H1 (cell line): ENCODE data around the gene TMPRSS11E. TPM values are rescaled to one million over a fixed set of nuclear protein-coding genes. Genes with fewer than 3 reads are reported as not detected.

ENCODE experiments used
- CTCF ChIA-PET: fragments of 300-600 bp; sonication (Branson Sonifier 250); formaldehyde crosslinking; loops from one replicate; lab custom pipeline; 2021; ENCODE audit not compliant: partially characterized antibody; lab: Charles Lee
- POLR2A ChIA-PET: fragments of 300-600 bp; sonication (Branson Sonifier 250); formaldehyde crosslinking; loops from one replicate; lab custom pipeline; 2021; ENCODE audit warnings: inconsistent platforms; ENCODE audit not compliant: partially characterized antibody; lab: Charles Lee
- DNase-seq, 2 experiments: peaks; one replicate each; pipeline versions ENCODE4 v3.0.0 to v3.0.0-alpha.2; 2010 to 2022; ENCODE audit warnings: low spot score in 2 of 2, low read depth in 1 of 2, mixed read lengths in 1 of 2
- FAIRE-seq: peaks from 2 replicates; lab custom pipeline; 2011; peaks lifted over from hg19 to GRCh38; lab: Jason Lieb, UNC
- H2AFZ ChIP-seq: 2 replicates; pipeline ENCODE4 v1.8.1; 2012; ENCODE audit warnings: low read length, inconsistent platforms
- H2AK5ac ChIP-seq: 2 replicates; pipeline ENCODE4 v1.6.1; 2013; ENCODE audit warnings: low read depth, low read length
- H2BK120ac ChIP-seq: replicated peaks from 2 replicates; pipeline ENCODE3; 2013; ENCODE audit warnings: low read depth, low read length, inconsistent platforms
- H2BK12ac ChIP-seq: 2 replicates; pipeline ENCODE4 v1.6.1; 2013; ENCODE audit warnings: low read depth, low read length
- H2BK15ac ChIP-seq: 2 replicates; pipeline ENCODE4 v1.6.1; 2013; ENCODE audit warnings: low read length
- H2BK20ac ChIP-seq: 2 replicates; pipeline ENCODE4 v1.6.1; 2013; ENCODE audit warnings: low read length
- H2BK5ac ChIP-seq: 2 replicates; pipeline ENCODE4 v1.6.1; 2013; ENCODE audit warnings: low read depth, low read length
- H3K14ac ChIP-seq: 2 replicates; pipeline ENCODE4 v1.6.1; 2013; ENCODE audit warnings: inconsistent platforms; ENCODE audit not compliant: insufficient read length
- H3K18ac ChIP-seq: 2 replicates; pipeline ENCODE4 v1.6.1; 2013; ENCODE audit warnings: low read length; ENCODE audit errors: extremely low read depth
- H3K23ac ChIP-seq: 2 replicates; pipeline ENCODE4 v1.6.1; 2013; ENCODE audit warnings: inconsistent platforms; ENCODE audit not compliant: insufficient read length
- H3K23me2 ChIP-seq: 2 replicates; pipeline ENCODE4 v1.6.1; 2013; ENCODE audit warnings: low read depth, low read length
- H3K27ac ChIP-seq: 2 replicates; pipeline ENCODE4 v1.6.1; 2011; ENCODE audit warnings: low read depth, low read length, inconsistent platforms
- H3K27me3 ChIP-seq, 4 experiments: replicated peaks in 1 of 4; 1 replicate in 1 of 4; 2 replicates in 3 of 4; pipeline versions ENCODE4 v1.6.1 to v1.8.1; 2011 to 2013; ENCODE audit warnings: low read length in 3 of 4, mild to moderate bottlenecking in 3 of 4, inconsistent platforms in 2 of 4, mixed read lengths in 2 of 4, moderate library complexity in 1 of 4; ENCODE audit not compliant: control insufficient read depth in 3 of 4, insufficient read depth in 3 of 4; ENCODE audit errors: extremely low read depth in 1 of 4
- H3K36me3 ChIP-seq, 4 experiments: 2 replicates each; pipeline versions ENCODE4 v1.6.1 to v1.8.1; 2011 to 2013; ENCODE audit warnings: mild to moderate bottlenecking in 4 of 4, low read length in 3 of 4, moderate library complexity in 2 of 4, control low read depth in 1 of 4, inconsistent platforms in 1 of 4; ENCODE audit not compliant: insufficient read depth in 4 of 4, control insufficient read depth in 2 of 4
- H3K4ac ChIP-seq: replicated peaks from 2 replicates; pipeline ENCODE3; 2013; ENCODE audit warnings: low read length, low read depth, mixed read lengths, inconsistent platforms; ENCODE audit not compliant: insufficient read length
- H3K4me1 ChIP-seq, 4 experiments: replicated peaks in 1 of 4; 1 replicate in 1 of 4; 2 replicates in 3 of 4; pipeline versions ENCODE4 v1.6.1 to v1.8.1; 2011 to 2013; ENCODE audit warnings: low read length in 3 of 4, inconsistent platforms in 2 of 4, mixed read lengths in 1 of 4; ENCODE audit not compliant: insufficient read depth in 4 of 4, control insufficient read depth in 3 of 4
- H3K4me2 ChIP-seq, 2 experiments: 2 replicates each; pipeline versions ENCODE4 v1.6.1 to v1.8.1; 2011 to 2013; ENCODE audit warnings: low read depth in 2 of 2, low read length in 2 of 2, control low read depth in 1 of 2, inconsistent platforms in 1 of 2, mild to moderate bottlenecking in 1 of 2; ENCODE audit not compliant: insufficient read depth in 1 of 2
- H3K4me3 ChIP-seq, 4 experiments: fragments of 200-600, 300-600 bp in 1 of 4; sonication (generic), shearing (Covaris generic), sonication (Bioruptor Twin) in 1 of 4; 2 replicates each; pipeline versions ENCODE4 v1.5.1 to v1.8.1; 2011 to 2016; ENCODE audit warnings: low read length in 4 of 4, low read depth in 3 of 4, control low read depth in 2 of 4, inconsistent platforms in 2 of 4, mild to moderate bottlenecking in 2 of 4, mixed read lengths in 1 of 4, moderate library complexity in 1 of 4; ENCODE audit not compliant: insufficient read depth in 2 of 4; ENCODE audit errors: extremely low read depth in 1 of 4
- H3K56ac ChIP-seq: replicated peaks from 2 replicates; pipeline ENCODE3; 2013; ENCODE audit warnings: low read depth, mild to moderate bottlenecking, mixed read lengths, low read length, inconsistent platforms; ENCODE audit not compliant: insufficient read length
- H3K79me1 ChIP-seq: 2 replicates; pipeline ENCODE4 v1.6.1; 2013; ENCODE audit warnings: low read depth, low read length, control low read depth
- H3K79me2 ChIP-seq, 2 experiments: 2 replicates each; pipeline versions ENCODE4 v1.6.1 to v1.8.1; 2012 to 2013; ENCODE audit warnings: low read length in 2 of 2, mild to moderate bottlenecking in 2 of 2, inconsistent platforms in 1 of 2; ENCODE audit not compliant: insufficient read depth in 2 of 2, control insufficient read depth in 1 of 2
- H3K9ac ChIP-seq, 4 experiments: replicated peaks in 1 of 4; 1 replicate in 1 of 4; 2 replicates in 3 of 4; pipeline versions ENCODE4 v1.6.1 to v1.8.1; 2011 to 2013; ENCODE audit warnings: low read depth in 3 of 4, low read length in 3 of 4, control low read depth in 2 of 4, mild to moderate bottlenecking in 2 of 4, moderate library complexity in 2 of 4, inconsistent platforms in 1 of 4; ENCODE audit errors: extremely low read depth in 1 of 4
- H3K9me3 ChIP-seq, 2 experiments: 2 replicates each; pipeline versions ENCODE4 v1.6.1 to v1.8.1; 2012 to 2013; ENCODE audit warnings: mild to moderate bottlenecking in 2 of 2, moderate library complexity in 2 of 2, control low read depth in 1 of 2, inconsistent platforms in 1 of 2, low read depth in 1 of 2, low read length in 1 of 2, mixed read lengths in 1 of 2; ENCODE audit not compliant: insufficient read depth in 2 of 2
- H4K20me1 ChIP-seq, 2 experiments: replicated peaks in 1 of 2; 2 replicates each; pipeline versions ENCODE3 to v1.8.1; 2011 to 2013; ENCODE audit warnings: inconsistent platforms in 2 of 2, low read length in 2 of 2, mild to moderate bottlenecking in 1 of 2; ENCODE audit not compliant: insufficient read depth in 2 of 2, control insufficient read depth in 1 of 2
- H4K5ac ChIP-seq: 2 replicates; pipeline ENCODE4 v1.6.1; 2013; ENCODE audit warnings: low read length, low read depth, mixed read lengths, inconsistent platforms; ENCODE audit not compliant: insufficient read length
- H4K8ac ChIP-seq: 2 replicates; pipeline ENCODE4 v1.8.0; 2013; ENCODE audit warnings: mild to moderate bottlenecking, moderate library complexity, low read length, inconsistent platforms; ENCODE audit not compliant: insufficient read depth; ENCODE audit errors: extremely low read depth
- H4K91ac ChIP-seq: replicated peaks from 2 replicates; pipeline ENCODE3; 2013; ENCODE audit warnings: low read length, mixed read lengths, inconsistent platforms; ENCODE audit not compliant: insufficient read length
- ATF3 ChIP-seq: IDR thresholded peaks from 2 replicates; pipeline ENCODE4 v1.6.1; 2011; ENCODE audit warnings: low read depth, mild to moderate bottlenecking, low read length; ENCODE audit not compliant: insufficient read depth
- BACH1 ChIP-seq: IDR thresholded peaks from 2 replicates; pipeline ENCODE4 v1.6.1; 2012; ENCODE audit warnings: low read length, improper control_type of control experiment
- CEBPB ChIP-seq: IDR thresholded peaks from 2 replicates; pipeline ENCODE4 v1.6.1; 2012; ENCODE audit warnings: low read depth, low read length
- CREB1 ChIP-seq: IDR thresholded peaks from 2 replicates; pipeline ENCODE4 v1.6.1; 2012; ENCODE audit warnings: inconsistent platforms
- EZH2 ChIP-seq: fragments of 200-600 bp; sonication (generic); IDR thresholded peaks from 2 replicates; pipeline ENCODE4 v1.7.1; 2012; ENCODE audit warnings: low read depth, mild to moderate bottlenecking, moderate library complexity, low read length, inconsistent platforms; ENCODE audit not compliant: severe bottlenecking
- GTF2F1 ChIP-seq: IDR thresholded peaks from 2 replicates; pipeline ENCODE4 v1.6.1; 2012; ENCODE audit warnings: low read depth, low read length, improper control_type of control experiment, borderline replicate concordance
- POLR2AphosphoS5 ChIP-seq: IDR thresholded peaks from 2 replicates; pipeline ENCODE4 v1.6.1; 2011; ENCODE audit warnings: low read depth, low read length
- RNF2 ChIP-seq: fragments of 200-900, 300-1000 bp; sonication (generic); IDR thresholded peaks from 2 replicates; pipeline ENCODE4 v1.7.1; 2016; ENCODE audit warnings: borderline replicate concordance, low read depth, mild to moderate bottlenecking, antibody characterized with exemption, low read length; ENCODE audit not compliant: poor library complexity, severe bottlenecking; ENCODE audit errors: missing control alignments
- SIN3A ChIP-seq, 2 experiments: IDR thresholded peaks in 1 of 2; conservative IDR thresholded peaks in 1 of 2; 2 replicates each; pipeline ENCODE4 v1.6.1; 2011 to 2012; ENCODE audit warnings: low read length in 2 of 2, improper control_type of control experiment in 1 of 2, low read depth in 1 of 2, mild to moderate bottlenecking in 1 of 2
- SP2 ChIP-seq: IDR thresholded peaks from 2 replicates; pipeline ENCODE4 v1.6.1; 2012; ENCODE audit warnings: mild to moderate bottlenecking, low read length, inconsistent platforms
- TAF1 ChIP-seq: IDR thresholded peaks from 2 replicates; pipeline ENCODE4 v1.6.1; 2011; ENCODE audit warnings: mild to moderate bottlenecking, low read depth, low read length
- TAF7 ChIP-seq: optimal IDR thresholded peaks from 2 replicates; pipeline ENCODE3; 2011; ENCODE audit warnings: low read depth, mild to moderate bottlenecking, inconsistent platforms, low read length, moderate library complexity, borderline replicate concordance
- USF2 ChIP-seq: IDR thresholded peaks from 2 replicates; pipeline ENCODE4 v1.6.1; 2011; ENCODE audit warnings: low read length, improper control_type of control experiment
- WGBS, 2 experiments: shearing (Covaris generic) in 1 of 2; methylation state at CpG; one replicate each; pipeline versions ENCODE4 v1.1.6 to v1.1.7; 2013 to 2015; ENCODE audit warnings: low lambda C conversion rate in 2 of 2, mixed read lengths in 2 of 2, inconsistent platforms in 1 of 2, low coverage in 1 of 2, missing lambda C conversion rate in 1 of 2; ENCODE audit not compliant: insufficient replicate concordance in 2 of 2, insufficient coverage in 1 of 2, insufficient read length in 1 of 2; ENCODE audit errors: extremely low coverage in 1 of 2, missing lambda C conversion rate in 1 of 2; 5-methylcytosine and 5-hydroxymethylcytosine counted together
- polyA plus RNA-seq, 7 experiments: library from polyadenylated mRNA; depleted of rRNA in 3 of 7; stranded (reverse) in 5 of 7; unstranded in 2 of 7; fragments of >200 nt in 5 of 7; fragments of 200-250 nt in 2 of 7; gene quantifications; 1 replicate in 5 of 7; 2 replicates in 1 of 7; 4 replicates in 1 of 7; pipeline versions ENCODE4 v1.2.1 to v1.2.3, GENCODE V29; 2011 to 2013; ENCODE audit warnings: missing spikeins in 2 of 7, mixed read lengths in 2 of 7
- total RNA-seq: library from RNA; stranded (reverse); fragmentation: NEBNext Ultra II Directional; extraction: Animal tissue kit (Norgen Biotek cat#: 25700); gene quantifications from 2 replicates; pipeline ENCODE4 v1.2.1, GENCODE V29; 2021

The TMPRSS11E gene
- total and polyA plus RNA-seq, 2 of the 8 experiments (the other 6 are each of a cell fraction or from before 2014, with no cell fraction given), result 0.38 to 0.71 TPM

- no peak overlapping the region for H2BK20ac ChIP-seq
- no peaks in the 10 kb centered on the region for H3K23me2 ChIP-seq
- H3K36me3 ChIP-seq, result peaks cover 0 to 8% (median 2%) of the 10 kb centered on the region in 4 experiments; a peak in 3 of 8 replicates
- H3K4me3 ChIP-seq, result no peak overlapping the region
- H4K5ac ChIP-seq, result no peak overlapping the region
- no peak overlapping the region for H2AK5ac ChIP-seq
- H3K27ac ChIP-seq, result no peak overlapping the region
- H2BK15ac ChIP-seq, result no peak overlapping the region
- no peak overlapping the region for H3K23ac ChIP-seq
- no peaks in the 10 kb centered on the region for H4K20me1 ChIP-seq
- H3K56ac ChIP-seq, result no peak overlapping the region
- H3K9ac ChIP-seq, result no peak overlapping the region
- no peak overlapping the region for H3K14ac ChIP-seq
- H2BK5ac ChIP-seq, result no peak overlapping the region
- 81% methylated on average over 3 of the region's 3 CpGs; no CpG with 5 or more reads in 1 of the 2 experiments for WGBS, 2 experiments
- no peak for DNase-seq
- no peaks in the 10 kb centered on the region for H3K4me1 ChIP-seq
- H3K27me3 ChIP-seq, result no peaks in the 10 kb centered on the region
- no peak overlapping the region for H3K18ac ChIP-seq
- H2BK120ac ChIP-seq, result no peak overlapping the region
- H3K9me3 ChIP-seq, result peaks cover 14 to 15% of the 10 kb centered on the region in 2 experiments
- ChIA-PET CTCF (interaction anchor here (0.6 kb wide), 1 partner anchor 597 kb away, joined by 3 read pairs; no protein-coding TSS in a partner anchor), POLR2A (no interaction called here)
- no peak overlapping the region for H3K4me2 ChIP-seq
- no peak overlapping the region for H3K4ac ChIP-seq
- no peak overlapping the region for H4K8ac ChIP-seq
- no peaks in the 10 kb centered on the region for H3K79me2 ChIP-seq
- H4K91ac ChIP-seq, result no peak overlapping the region
- no peak for FAIRE-seq
- H2AFZ ChIP-seq, result no peak overlapping the region
- H3K79me1 ChIP-seq, result no peaks in the 10 kb centered on the region
- no peak overlapping the region for H2BK12ac ChIP-seq
- TF ChIP-seq RNF2, result no peak
- no peak for TF ChIP-seq POLR2AphosphoS5
- no peak for TF ChIP-seq SP2
- no peak for TF ChIP-seq TAF7
- no peak for TF ChIP-seq BACH1
- no peak for TF ChIP-seq TAF1
- no peak for TF ChIP-seq GTF2F1
- TF ChIP-seq USF2, result no peak
- no peak for TF ChIP-seq CEBPB
- no peak for TF ChIP-seq CREB1
- TF ChIP-seq ATF3, result no peak
- no peak for TF ChIP-seq SIN3A (conservative IDR thresholded peaks at IDR 0.05 in 1 of 2, IDR thresholded peaks at IDR 0.05 in 1 of 2; ENCODE audit: low read depth in 1 of 2, low read length in 2 of 2)
- no peak for TF ChIP-seq EZH2
Observed at GRCh38 chr4:68426516-68426915, 20.7 kb upstream of the TMPRSS11E start.
